ENCODE data around the gene TMEM79. TPM values are rescaled to one million over a fixed set of nuclear protein-coding genes. Genes with fewer than 3 reads are reported as not detected.

Gene TMEM79
- total and polyA plus RNA-seq, 2 experiments from 2014 or later: 0.97 to 1.5 TPM

- Histone ChIP-seq H4K20me1 (replicated peaks; ENCODE audit: insufficient read depth) (0 out of 2 replicates have a peak, but pooled peaks cover 2% of the 10 kb centered on the region), H3K9me2 (ENCODE audit: insufficient read depth) (no peaks in the 10 kb centered on the region), H3K79me2 (replicated peaks; ENCODE audit: insufficient read depth) (no peaks in the 10 kb centered on the region), H3F3A (replicated peaks; ENCODE audit: low read depth) (peaks cover 5% of the 10 kb centered on the region), H2AFZ (peak overlapping the region; percentile 48; the same call in 1 of the 2 replicates), H3K36me3 (ENCODE audit: insufficient read depth) (no peaks in the 10 kb centered on the region), H3K4me2 (peak overlapping the region; percentile 83), H3K27me3 (ENCODE audit: insufficient read depth) (no peaks in the 10 kb centered on the region), H3K27ac (ENCODE audit: low read depth) (no peak overlapping the region), H3K4me3 (peak overlapping the region; percentile 59), H3K4me1 (ENCODE audit: insufficient read depth) (no peaks in the 10 kb centered on the region; the same call in 1 of the 2 replicates)
- Mint-ChIP-seq H3K27ac (peak overlapping the region; percentile 89), H3K4me3 (peak overlapping the region; percentile 81), H3K9me3 (no peaks in the 10 kb centered on the region), H3K27me3 (ENCODE audit: insufficient read depth, low read depth, poor library complexity) (peaks cover 6% of the 10 kb centered on the region), H3K36me3 (ENCODE audit: low read depth) (peaks cover 2% of the 10 kb centered on the region; the same call in 1 of the 3 replicates), H3K4me1 (peaks cover 5% of the 10 kb centered on the region)
- ATAC-seq (peak; percentile 98), DNase-seq (ENCODE audit: low spot score) (peak; percentile 95)
- TF ChIP-seq ZNF462 (CRISPR knock-in tag; IDR thresholded peaks at IDR 0.05): no peak
- no peak for TF ChIP-seq EZH2 (IDR thresholded peaks at IDR 0.05; ENCODE audit: low read depth, unreplicated experiment)
- TF ChIP-seq POLR2AphosphoS5 (IDR thresholded peaks at IDR 0.05; ENCODE audit: low read depth): peak; percentile 67
- TF ChIP-seq CREB1 (CRISPR knock-in tag; IDR thresholded peaks at IDR 0.05; ENCODE audit: low read depth): no peak
- no peak for TF ChIP-seq JUNB (IDR thresholded peaks at IDR 0.05; ENCODE audit: unreplicated experiment)
These were observed 7.3 kb downstream of the TMEM79 start for GRCh38 chr1:156291226-156292061.

All from GM23338 (cell line).